OCI-LY3 (cell line): ENCODE data around the gene DAND5.
A peak's percentile ranks its signal among the peaks of the same experiment; 100 is the strongest.

Source experiments
- EZH2phosphoT487 ChIP-seq: fragments of 200-600 bp; shearing (Covaris generic); IDR thresholded peaks from 2 replicates; pipeline ENCODE4 v1.6.1; 2018; ENCODE audit warnings: antibody characterized with exemption, mixed run types, low read depth
- TF ChIP-seq, protein P1 (sequence below): fragments of 200-600, 300-600 bp; sonication (generic); IDR thresholded peaks from 2 replicates; pipeline ENCODE4 v1.5.1; 2014; ENCODE audit warnings: antibody characterized with exemption, low read length, low read depth

DNA sequence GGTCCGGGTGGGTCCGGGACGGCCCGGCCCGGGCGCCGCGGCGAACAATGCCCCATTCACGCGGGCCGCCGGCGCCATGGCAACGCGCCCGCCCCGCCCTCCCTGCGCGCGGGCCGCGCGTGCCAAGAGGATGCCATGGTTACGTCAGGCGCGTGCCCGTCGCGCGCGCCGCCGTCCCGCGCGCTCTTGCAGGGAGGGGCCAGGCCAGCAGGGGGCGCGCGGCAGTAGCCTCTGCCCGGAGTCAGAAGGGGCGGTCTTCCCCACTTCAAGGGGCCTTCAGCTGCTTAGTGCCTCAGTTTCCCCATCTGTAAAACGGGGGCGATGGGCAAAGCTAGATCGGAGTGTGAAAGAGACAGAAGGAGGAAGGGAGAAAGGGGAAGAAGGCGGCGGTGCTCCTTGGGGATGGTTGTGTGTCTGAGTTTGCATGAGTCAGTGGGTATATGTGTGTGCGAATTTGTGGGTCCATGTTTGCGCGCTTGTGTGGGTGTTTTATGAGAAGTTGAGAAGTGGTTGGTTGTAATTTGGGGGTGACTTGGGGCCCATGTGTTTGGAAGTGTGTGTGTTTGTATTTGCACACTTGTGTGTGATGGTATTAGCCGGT lies 14.3 kb downstream of the DAND5 start:
- TF ChIP-seq, protein P1, sequence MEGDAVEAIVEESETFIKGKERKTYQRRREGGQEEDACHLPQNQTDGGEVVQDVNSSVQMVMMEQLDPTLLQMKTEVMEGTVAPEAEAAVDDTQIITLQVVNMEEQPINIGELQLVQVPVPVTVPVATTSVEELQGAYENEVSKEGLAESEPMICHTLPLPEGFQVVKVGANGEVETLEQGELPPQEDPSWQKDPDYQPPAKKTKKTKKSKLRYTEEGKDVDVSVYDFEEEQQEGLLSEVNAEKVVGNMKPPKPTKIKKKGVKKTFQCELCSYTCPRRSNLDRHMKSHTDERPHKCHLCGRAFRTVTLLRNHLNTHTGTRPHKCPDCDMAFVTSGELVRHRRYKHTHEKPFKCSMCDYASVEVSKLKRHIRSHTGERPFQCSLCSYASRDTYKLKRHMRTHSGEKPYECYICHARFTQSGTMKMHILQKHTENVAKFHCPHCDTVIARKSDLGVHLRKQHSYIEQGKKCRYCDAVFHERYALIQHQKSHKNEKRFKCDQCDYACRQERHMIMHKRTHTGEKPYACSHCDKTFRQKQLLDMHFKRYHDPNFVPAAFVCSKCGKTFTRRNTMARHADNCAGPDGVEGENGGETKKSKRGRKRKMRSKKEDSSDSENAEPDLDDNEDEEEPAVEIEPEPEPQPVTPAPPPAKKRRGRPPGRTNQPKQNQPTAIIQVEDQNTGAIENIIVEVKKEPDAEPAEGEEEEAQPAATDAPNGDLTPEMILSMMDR = peak; percentile 96
- TF ChIP-seq EZH2phosphoT487 = no peak
